HepG2 (cell line): Measurements from ENCODE around the gene EPS8. TPM values are rescaled to one million over a fixed set of nuclear protein-coding genes. Genes with fewer than 3 reads are reported as not detected.

ENCODE experiments used
- CBFB ChIP-seq: sonication (generic); formaldehyde crosslinking; IDR thresholded peaks from 2 replicates; pipeline ENCODE4 v1.4.0; 2020; ENCODE audit warnings: missing genetic modification reagents
- FOXP1 ChIP-seq, 2 experiments: fragments of 450-650 bp in 1 of 2; IDR thresholded peaks; 2 replicates each; pipeline ENCODE4 v1.6.1; 2017 to 2018; ENCODE audit warnings: antibody characterized with exemption in 1 of 2
- KLF12 ChIP-seq: sonication (generic); formaldehyde crosslinking; IDR thresholded peaks from 2 replicates; pipeline ENCODE4 v1.4.0; 2020; ENCODE audit warnings: missing genetic modification reagents, borderline replicate concordance
- MYNN ChIP-seq: sonication (generic); formaldehyde crosslinking; IDR thresholded peaks from 2 replicates; pipeline ENCODE4 v1.4.0; 2020; ENCODE audit warnings: mild to moderate bottlenecking, low read depth, missing genetic modification reagents
- SALL1 ChIP-seq: sonication (generic); formaldehyde crosslinking; IDR thresholded peaks from 2 replicates; pipeline ENCODE4 v1.8.0; 2022; ENCODE audit warnings: mild to moderate bottlenecking, missing genetic modification reagents
- SIN3B ChIP-seq: fragments of 150-350 bp; IDR thresholded peaks from 2 replicates; pipeline ENCODE4 v1.6.1; 2014; ENCODE audit warnings: low read length
- ZFP36 ChIP-seq: fragments of 150-350 bp; IDR thresholded peaks from 2 replicates; pipeline ENCODE4 v1.6.1; 2018; ENCODE audit warnings: borderline replicate concordance, low read length, low read depth; ENCODE audit not compliant: partially characterized antibody
- ZNF383 ChIP-seq: sonication (generic); formaldehyde crosslinking; IDR thresholded peaks from 2 replicates; pipeline ENCODE4 v1.4.0; 2020; ENCODE audit warnings: missing genetic modification reagents, mild to moderate bottlenecking, borderline replicate concordance
- ZSCAN29 ChIP-seq: sonication (generic); formaldehyde crosslinking; conservative IDR thresholded peaks from 2 replicates; pipeline ENCODE4 v1.4.0; 2020; ENCODE audit warnings: mild to moderate bottlenecking, missing genetic modification reagents
- polyA plus RNA-seq, 8 experiments: library from polyadenylated mRNA; depleted of rRNA in 3 of 8; stranded (reverse) in 7 of 8; unstranded in 1 of 8; fragments of >200 nt; fragmentation: Illumina TruSeq in 4 of 8; extraction: Trizol in 4 of 8; gene quantifications; 2 replicates each; pipeline versions ENCODE4 v1.2.1 to v1.2.3, GENCODE V29; 2011 to 2016; ENCODE audit warnings: low read depth in 4 of 8, missing spikeins in 1 of 8, mixed read lengths in 1 of 8; ENCODE audit not compliant: insufficient read depth in 1 of 8
- total RNA-seq, 5 experiments: library from RNA; depleted of rRNA; stranded (reverse); fragments of >200 nt; fragmentation: Illumina TruSeq; extraction: Trizol; gene quantifications; 2 replicates each; pipeline ENCODE4 v1.2.3, GENCODE V29; 2016; ENCODE audit warnings: low read depth in 1 of 5
- TF ChIP-seq, protein P1 (sequence below): sonication (generic); formaldehyde crosslinking; IDR thresholded peaks from 2 replicates; pipeline ENCODE4 v1.8.0; 2022; ENCODE audit warnings: mild to moderate bottlenecking, missing genetic modification reagents; ENCODE audit not compliant: insufficient replicate concordance
- TF ChIP-seq, protein P2 (sequence below), 2 experiments: fragments of 450-650 bp in 1 of 2; sonication (generic) in 1 of 2; formaldehyde crosslinking in 1 of 2; IDR thresholded peaks; 2 replicates each; pipeline versions ENCODE4 v1.6.1 to v1.8.0; 2016 to 2022; ENCODE audit warnings: antibody characterized with exemption in 1 of 2, mild to moderate bottlenecking in 1 of 2, missing genetic modification reagents in 1 of 2
- TF ChIP-seq, protein P3 (sequence below): sonication (generic); formaldehyde crosslinking; conservative IDR thresholded peaks from 2 replicates; pipeline ENCODE4 v1.4.0; 2020; ENCODE audit warnings: missing genetic modification reagents

Gene EPS8
- total and polyA plus RNA-seq, 2 of the 13 experiments (the other 11 are each of a cell fraction or from before 2014, with no cell fraction given): 37.1 to 43.4 TPM

DNA sequence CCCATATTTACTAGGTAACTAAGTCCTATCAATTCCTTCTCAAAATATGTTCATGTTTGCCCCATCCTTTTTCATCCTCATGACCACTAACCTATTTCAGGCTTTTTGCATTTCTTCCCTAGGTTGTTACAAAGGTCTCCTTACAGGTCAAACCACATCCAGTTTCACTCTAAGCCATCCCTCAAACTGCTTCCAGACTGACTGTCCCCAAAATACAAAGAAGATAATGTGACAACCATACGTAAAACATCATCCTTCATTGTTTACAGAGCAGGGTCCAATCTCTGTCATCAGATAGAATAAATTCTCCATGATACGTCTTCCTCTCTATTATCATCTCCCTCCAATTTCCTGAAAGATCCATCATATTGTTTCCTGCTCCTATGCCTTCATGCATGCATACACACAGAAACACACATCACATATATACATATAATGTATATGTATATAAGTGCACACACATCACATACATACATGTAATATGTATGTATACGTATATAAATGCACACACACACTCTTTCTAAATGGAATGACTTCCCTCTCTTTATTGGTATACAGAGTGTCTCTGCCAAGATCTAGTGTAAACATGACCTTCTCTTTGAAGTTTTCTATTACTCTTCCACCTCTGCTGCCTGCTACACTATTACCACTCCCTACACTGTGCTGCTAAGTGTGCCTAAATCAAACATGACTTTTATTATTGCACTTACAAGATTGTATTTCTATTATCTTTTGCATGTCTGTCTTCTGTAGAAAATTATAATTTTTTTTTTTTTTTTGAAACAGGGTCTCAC is 30.7 kb upstream of the EPS8 start (continued):
- TF ChIP-seq, protein P1, sequence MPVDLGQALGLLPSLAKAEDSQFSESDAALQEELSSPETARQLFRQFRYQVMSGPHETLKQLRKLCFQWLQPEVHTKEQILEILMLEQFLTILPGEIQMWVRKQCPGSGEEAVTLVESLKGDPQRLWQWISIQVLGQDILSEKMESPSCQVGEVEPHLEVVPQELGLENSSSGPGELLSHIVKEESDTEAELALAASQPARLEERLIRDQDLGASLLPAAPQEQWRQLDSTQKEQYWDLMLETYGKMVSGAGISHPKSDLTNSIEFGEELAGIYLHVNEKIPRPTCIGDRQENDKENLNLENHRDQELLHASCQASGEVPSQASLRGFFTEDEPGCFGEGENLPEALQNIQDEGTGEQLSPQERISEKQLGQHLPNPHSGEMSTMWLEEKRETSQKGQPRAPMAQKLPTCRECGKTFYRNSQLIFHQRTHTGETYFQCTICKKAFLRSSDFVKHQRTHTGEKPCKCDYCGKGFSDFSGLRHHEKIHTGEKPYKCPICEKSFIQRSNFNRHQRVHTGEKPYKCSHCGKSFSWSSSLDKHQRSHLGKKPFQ: no peak
- TF ChIP-seq, protein P2, sequence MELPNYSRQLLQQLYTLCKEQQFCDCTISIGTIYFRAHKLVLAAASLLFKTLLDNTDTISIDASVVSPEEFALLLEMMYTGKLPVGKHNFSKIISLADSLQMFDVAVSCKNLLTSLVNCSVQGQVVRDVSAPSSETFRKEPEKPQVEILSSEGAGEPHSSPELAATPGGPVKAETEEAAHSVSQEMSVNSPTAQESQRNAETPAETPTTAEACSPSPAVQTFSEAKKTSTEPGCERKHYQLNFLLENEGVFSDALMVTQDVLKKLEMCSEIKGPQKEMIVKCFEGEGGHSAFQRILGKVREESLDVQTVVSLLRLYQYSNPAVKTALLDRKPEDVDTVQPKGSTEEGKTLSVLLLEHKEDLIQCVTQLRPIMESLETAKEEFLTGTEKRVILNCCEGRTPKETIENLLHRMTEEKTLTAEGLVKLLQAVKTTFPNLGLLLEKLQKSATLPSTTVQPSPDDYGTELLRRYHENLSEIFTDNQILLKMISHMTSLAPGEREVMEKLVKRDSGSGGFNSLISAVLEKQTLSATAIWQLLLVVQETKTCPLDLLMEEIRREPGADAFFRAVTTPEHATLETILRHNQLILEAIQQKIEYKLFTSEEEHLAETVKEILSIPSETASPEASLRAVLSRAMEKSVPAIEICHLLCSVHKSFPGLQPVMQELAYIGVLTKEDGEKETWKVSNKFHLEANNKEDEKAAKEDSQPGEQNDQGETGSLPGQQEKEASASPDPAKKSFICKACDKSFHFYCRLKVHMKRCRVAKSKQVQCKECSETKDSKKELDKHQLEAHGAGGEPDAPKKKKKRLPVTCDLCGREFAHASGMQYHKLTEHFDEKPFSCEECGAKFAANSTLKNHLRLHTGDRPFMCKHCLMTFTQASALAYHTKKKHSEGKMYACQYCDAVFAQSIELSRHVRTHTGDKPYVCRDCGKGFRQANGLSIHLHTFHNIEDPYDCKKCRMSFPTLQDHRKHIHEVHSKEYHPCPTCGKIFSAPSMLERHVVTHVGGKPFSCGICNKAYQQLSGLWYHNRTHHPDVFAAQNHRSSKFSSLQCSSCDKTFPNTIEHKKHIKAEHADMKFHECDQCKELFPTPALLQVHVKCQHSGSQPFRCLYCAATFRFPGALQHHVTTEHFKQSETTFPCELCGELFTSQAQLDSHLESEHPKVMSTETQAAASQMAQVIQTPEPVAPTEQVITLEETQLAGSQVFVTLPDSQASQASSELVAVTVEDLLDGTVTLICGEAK (IDR thresholded peaks at IDR 0.05): no peak; the same call in 1 of the 2 replicates
- TF ChIP-seq, protein P2 (CRISPR knock-in tag; IDR thresholded peaks at IDR 0.05): peak; percentile 40; the same call in 1 of the 2 replicates
- no peak for TF ChIP-seq ZSCAN29 (CRISPR knock-in tag)
- TF ChIP-seq SIN3B: no peak
- TF ChIP-seq, protein P3, sequence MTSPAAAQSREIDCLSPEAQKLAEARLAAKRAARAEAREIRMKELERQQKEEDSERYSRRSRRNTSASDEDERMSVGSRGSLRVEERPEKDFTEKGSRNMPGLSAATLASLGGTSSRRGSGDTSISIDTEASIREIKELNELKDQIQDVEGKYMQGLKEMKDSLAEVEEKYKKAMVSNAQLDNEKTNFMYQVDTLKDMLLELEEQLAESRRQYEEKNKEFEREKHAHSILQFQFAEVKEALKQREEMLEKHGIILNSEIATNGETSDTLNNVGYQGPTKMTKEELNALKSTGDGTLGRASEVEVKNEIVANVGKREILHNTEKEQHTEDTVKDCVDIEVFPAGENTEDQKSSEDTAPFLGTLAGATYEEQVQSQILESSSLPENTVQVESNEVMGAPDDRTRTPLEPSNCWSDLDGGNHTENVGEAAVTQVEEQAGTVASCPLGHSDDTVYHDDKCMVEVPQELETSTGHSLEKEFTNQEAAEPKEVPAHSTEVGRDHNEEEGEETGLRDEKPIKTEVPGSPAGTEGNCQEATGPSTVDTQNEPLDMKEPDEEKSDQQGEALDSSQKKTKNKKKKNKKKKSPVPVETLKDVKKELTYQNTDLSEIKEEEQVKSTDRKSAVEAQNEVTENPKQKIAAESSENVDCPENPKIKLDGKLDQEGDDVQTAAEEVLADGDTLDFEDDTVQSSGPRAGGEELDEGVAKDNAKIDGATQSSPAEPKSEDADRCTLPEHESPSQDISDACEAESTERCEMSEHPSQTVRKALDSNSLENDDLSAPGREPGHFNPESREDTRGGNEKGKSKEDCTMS (CRISPR knock-in tag): no peak
- TF ChIP-seq SALL1 (CRISPR knock-in tag): no peak
- no peak for TF ChIP-seq ZFP36
- no peak for TF ChIP-seq KLF12 (CRISPR knock-in tag)
- no peak for TF ChIP-seq ZNF383 (CRISPR knock-in tag)
- no peak for TF ChIP-seq MYNN (CRISPR knock-in tag)
- no peak for TF ChIP-seq CBFB (CRISPR knock-in tag)
- TF ChIP-seq FOXP1 (IDR thresholded peaks at IDR 0.05): no peak
- TF ChIP-seq FOXP1 (CRISPR knock-in tag; IDR thresholded peaks at IDR 0.05): peak; percentile 86
